ENCODE data around the gene PPT1.

DNA sequence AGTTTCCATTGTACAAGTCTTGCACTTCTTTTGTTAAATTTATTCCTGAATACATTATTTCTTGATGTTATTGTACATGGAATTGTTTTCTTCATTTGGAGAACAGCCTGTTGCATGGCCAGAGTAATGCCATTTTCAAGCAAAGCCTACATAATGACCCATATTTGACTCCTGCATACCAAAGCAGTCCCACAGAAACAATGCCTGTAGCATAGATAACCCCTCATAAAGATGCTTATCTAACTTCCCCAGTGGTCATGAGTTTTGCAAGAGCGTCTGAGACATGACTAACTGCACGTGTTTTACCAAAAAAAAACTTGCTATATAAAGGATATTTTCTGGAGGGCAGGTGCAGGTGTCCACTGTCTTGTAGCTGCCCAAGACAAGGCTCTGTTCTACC, 33.8 kb upstream of the PPT1 start:
- no peak for TF ChIP-seq POLR2AphosphoS5 (IDR thresholded peaks at IDR 0.05; ENCODE audit: low read depth, low read length)
- TF ChIP-seq, protein P1, sequence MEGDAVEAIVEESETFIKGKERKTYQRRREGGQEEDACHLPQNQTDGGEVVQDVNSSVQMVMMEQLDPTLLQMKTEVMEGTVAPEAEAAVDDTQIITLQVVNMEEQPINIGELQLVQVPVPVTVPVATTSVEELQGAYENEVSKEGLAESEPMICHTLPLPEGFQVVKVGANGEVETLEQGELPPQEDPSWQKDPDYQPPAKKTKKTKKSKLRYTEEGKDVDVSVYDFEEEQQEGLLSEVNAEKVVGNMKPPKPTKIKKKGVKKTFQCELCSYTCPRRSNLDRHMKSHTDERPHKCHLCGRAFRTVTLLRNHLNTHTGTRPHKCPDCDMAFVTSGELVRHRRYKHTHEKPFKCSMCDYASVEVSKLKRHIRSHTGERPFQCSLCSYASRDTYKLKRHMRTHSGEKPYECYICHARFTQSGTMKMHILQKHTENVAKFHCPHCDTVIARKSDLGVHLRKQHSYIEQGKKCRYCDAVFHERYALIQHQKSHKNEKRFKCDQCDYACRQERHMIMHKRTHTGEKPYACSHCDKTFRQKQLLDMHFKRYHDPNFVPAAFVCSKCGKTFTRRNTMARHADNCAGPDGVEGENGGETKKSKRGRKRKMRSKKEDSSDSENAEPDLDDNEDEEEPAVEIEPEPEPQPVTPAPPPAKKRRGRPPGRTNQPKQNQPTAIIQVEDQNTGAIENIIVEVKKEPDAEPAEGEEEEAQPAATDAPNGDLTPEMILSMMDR (IDR thresholded peaks at IDR 0.05 in 2 of 3, conservative IDR thresholded peaks at IDR 0.05 in 1 of 3; ENCODE audit: borderline replicate concordance in 1 of 3, insufficient read depth in 1 of 3, low read depth in 2 of 3, low read length in 2 of 3) = no peak
- no peak for TF ChIP-seq ZNF274 (IDR thresholded peaks at IDR 0.05; ENCODE audit: low read depth, low read length)
- no peak for TF ChIP-seq POLR2A (IDR thresholded peaks at IDR 0.05; ENCODE audit: borderline replicate concordance, extremely low read depth, insufficient read depth, insufficient read length)
- TF ChIP-seq, protein P2, sequence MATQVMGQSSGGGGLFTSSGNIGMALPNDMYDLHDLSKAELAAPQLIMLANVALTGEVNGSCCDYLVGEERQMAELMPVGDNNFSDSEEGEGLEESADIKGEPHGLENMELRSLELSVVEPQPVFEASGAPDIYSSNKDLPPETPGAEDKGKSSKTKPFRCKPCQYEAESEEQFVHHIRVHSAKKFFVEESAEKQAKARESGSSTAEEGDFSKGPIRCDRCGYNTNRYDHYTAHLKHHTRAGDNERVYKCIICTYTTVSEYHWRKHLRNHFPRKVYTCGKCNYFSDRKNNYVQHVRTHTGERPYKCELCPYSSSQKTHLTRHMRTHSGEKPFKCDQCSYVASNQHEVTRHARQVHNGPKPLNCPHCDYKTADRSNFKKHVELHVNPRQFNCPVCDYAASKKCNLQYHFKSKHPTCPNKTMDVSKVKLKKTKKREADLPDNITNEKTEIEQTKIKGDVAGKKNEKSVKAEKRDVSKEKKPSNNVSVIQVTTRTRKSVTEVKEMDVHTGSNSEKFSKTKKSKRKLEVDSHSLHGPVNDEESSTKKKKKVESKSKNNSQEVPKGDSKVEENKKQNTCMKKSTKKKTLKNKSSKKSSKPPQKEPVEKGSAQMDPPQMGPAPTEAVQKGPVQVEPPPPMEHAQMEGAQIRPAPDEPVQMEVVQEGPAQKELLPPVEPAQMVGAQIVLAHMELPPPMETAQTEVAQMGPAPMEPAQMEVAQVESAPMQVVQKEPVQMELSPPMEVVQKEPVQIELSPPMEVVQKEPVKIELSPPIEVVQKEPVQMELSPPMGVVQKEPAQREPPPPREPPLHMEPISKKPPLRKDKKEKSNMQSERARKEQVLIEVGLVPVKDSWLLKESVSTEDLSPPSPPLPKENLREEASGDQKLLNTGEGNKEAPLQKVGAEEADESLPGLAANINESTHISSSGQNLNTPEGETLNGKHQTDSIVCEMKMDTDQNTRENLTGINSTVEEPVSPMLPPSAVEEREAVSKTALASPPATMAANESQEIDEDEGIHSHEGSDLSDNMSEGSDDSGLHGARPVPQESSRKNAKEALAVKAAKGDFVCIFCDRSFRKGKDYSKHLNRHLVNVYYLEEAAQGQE (IDR thresholded peaks at IDR 0.05; ENCODE audit: low read depth) = no peak
- TF ChIP-seq EZH2 (IDR thresholded peaks at IDR 0.05) = no peak

Measured in HCT116 (cell line).